Skin epidermis (tissue), 12 donors: ENCODE measurements around the gene SAXO2.
"Not testable (repeated sequence)": the region's sequence is repeated elsewhere in the genome, so short reads cannot be mapped to it uniquely, and the experiment has no call there.

Experiments used
- H3K27ac ChIP-seq, 21 experiments: fragments of 200-600 bp; sonication (generic) in 11 of 21; one replicate each; pipeline ENCODE4 v1.5.0; 2020; ENCODE audit warnings: mild to moderate bottlenecking in 3 of 21, inconsistent platforms in 2 of 21, moderate library complexity in 2 of 21
- H3K4me3 ChIP-seq, 7 experiments: fragments of 200-600 bp; sonication (generic) in 2 of 7; one replicate each; pipeline ENCODE4 v1.5.0; 2020; ENCODE audit warnings: inconsistent platforms in 2 of 7, mild to moderate bottlenecking in 2 of 7, moderate library complexity in 1 of 7

The SAXO2 gene

DNA sequence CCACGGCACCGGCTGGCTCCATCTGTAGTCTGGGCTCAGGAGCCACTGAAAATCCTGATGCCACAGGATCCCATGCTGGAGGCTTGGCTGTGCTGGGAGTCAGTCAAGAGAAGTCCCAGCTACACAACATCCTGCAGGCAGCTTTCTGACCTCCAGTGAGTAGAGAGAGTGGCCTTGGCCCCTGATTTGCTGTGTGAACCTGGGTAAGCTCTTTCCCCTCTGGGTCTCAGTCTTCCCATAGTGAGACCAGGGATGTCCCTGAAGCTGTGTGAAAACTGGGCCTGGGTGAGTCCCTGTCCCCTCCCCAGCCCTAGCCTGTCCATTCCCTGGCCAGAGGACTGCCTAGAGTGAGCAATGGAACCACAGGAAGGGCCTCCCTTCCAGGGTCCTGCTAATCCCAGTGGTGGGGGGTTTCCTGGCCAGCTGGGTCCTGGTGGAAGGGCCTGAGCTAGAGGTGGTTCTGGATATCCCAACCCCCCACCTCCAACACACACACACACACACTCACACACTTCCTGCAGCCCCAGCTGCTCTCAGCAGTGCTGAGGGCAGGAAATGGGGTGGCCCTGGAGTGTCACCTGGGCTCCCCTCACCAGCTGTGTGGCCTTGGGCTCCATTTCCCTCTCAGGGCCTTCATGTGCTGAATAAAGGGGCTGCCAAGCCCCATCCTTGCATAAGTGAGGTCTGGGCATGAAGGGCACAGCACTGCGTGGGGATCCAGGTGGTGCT is 69.1 kb downstream of the SAXO2 start:
- H3K4me3 ChIP-seq, H3K27ac ChIP-seq: not testable (repeated sequence)

DNA sequence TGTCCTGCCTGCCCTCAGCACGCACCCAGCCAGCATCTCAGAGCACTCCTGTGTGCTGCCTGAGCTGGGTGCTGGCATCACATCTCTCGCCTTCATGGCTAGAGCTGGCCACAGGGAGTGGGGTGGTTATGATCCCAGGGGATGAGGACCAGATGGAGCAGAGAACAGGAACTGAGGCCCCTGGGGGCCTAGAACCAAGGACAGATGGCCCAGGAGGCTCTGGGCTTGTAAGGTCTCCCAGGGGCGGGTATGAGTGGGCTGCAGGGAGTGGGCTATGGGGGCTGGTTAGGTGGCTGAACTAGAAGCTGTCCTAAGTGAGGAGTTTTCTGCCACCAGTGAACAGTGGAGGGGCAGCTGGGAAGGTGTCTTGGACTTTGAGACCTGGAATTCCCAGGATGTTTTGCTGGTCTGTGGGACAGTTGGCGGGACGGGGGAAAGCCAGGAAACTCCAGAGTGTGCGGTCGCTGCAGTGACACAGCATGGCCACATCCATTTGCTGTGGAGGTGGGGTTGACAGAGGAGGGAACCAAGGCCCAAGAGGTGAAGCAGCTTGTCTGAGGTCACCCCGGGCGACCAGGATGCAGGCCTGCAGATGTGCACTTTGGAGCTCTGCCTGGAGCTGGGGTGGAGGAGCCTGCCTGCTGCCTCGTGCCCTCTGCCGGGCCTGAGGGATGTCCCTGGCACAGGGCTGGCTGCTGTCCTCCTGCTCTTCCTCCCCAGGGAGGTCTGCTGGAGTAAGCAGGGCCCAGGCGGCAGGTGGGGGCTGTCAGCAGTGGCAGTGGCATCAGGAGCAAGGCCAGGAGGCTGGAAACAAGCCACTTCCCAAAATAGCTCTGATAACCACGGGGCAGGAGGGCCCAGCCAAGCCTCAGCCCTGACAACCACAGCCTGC is 70.3 kb downstream of the SAXO2 start:
- H3K27ac ChIP-seq, H3K4me3 ChIP-seq: not testable (repeated sequence)

DNA sequence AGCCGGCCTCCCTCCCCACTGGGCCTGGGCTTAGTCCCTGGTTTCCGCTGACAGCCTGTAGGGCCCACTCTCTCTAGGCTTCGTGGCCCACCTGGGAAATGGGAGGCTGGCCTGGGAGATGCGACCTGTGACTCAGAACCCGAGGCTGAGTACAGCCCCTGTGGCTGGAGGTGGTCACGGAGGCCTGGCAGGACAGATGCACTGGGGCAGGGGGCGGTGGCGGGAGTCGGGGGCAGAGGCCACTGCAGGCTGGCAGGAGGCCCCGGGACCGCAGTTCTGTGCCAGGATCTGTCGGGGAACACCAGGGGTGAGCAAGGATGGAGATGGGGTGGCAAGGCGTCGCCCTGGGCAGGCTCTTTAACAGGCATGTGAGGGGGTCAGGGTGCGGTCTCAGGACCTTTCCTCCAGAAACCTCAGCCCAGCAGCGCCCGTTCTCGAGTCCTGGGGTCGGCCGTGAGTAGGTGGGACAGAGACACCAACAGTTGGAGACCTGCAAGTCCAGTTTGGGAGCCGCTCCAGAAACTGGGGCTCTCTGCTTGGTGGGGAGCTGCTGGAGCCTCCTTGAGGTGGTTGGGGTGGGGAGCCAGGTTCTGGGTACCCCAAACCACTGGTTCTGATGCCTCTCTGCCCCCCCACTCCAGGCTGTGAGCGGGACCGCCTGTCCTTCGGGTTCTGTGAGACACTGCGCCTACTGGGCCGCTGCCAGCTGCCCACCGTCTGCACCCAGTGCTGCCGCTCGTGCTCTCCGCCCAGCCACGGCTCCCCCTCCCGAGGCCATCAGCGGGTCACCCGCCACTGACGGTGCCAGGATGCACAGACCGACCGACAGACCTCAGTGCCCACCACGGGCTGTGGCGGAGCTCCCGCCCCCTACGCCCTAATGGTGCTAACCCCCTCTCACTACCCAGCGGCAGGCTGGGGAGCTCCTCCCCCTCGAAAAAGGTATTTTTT is 71.3 kb downstream of the SAXO2 start:
- not testable (repeated sequence) for H3K27ac ChIP-seq

More for the DNA sequence above, 71.3 kb downstream of the SAXO2 start:
- H3K4me3 ChIP-seq = not testable (repeated sequence)
